ENCODE data around the gene PHF12.

The PHF12 gene

GRCh38 chr17:28885363-28885762 is 66.0 kb downstream of the PHF12 start:
- peaks cover 16% of the 10 kb centered on the region for H3K4me1 ChIP-seq (ENCODE audit: insufficient read depth, low read length, severe bottlenecking)
- no peaks in the 10 kb centered on the region for H3K9me3 ChIP-seq (ENCODE audit: low read length)
- H3K36me3 ChIP-seq (ENCODE audit: insufficient read depth, low read length): peaks cover 26% of the 10 kb centered on the region; the same call in 1 of the 2 replicates
- H3K9me2 ChIP-seq (ENCODE audit: low read depth, low read length): no peaks in the 10 kb centered on the region
- H3K79me2 ChIP-seq (ENCODE audit: insufficient read depth, low read length): no peaks in the 10 kb centered on the region
- H3K9ac ChIP-seq (ENCODE audit: low read length): no peak overlapping the region
- TF ChIP-seq CTCF (IDR thresholded peaks at IDR 0.05; ENCODE audit: low read length): no peak
- no peak for TF ChIP-seq EZH2 (IDR thresholded peaks at IDR 0.05; ENCODE audit: borderline replicate concordance, low read length)
- H3K27ac ChIP-seq (ENCODE audit: low read depth, low read length, poor library complexity, severe bottlenecking): no peak overlapping the region
- no peaks in the 10 kb centered on the region for H3K27me3 ChIP-seq (ENCODE audit: insufficient read depth, low read length)
- H2AFZ ChIP-seq (ENCODE audit: low read length): no peak overlapping the region
- H3K4me2 ChIP-seq (ENCODE audit: low read length): no peak overlapping the region
- H4K20me1 ChIP-seq (ENCODE audit: insufficient read depth, low read length): no peaks in the 10 kb centered on the region
- no peak overlapping the region for H3K4me3 ChIP-seq (ENCODE audit: low read depth, low read length, poor library complexity, severe bottlenecking)
- H3F3A ChIP-seq (ENCODE audit: insufficient read depth, low read length): no peaks in the 10 kb centered on the region

- Histone ChIP-seq H3K9ac (ENCODE audit: low read length) (no peak overlapping the region), H2AFZ (ENCODE audit: low read length) (no peak overlapping the region), H4K20me1 (ENCODE audit: insufficient read depth, low read length) (no peaks in the 10 kb centered on the region), H3K4me1 (ENCODE audit: insufficient read depth, low read length, severe bottlenecking) (peaks cover 13% of the 10 kb centered on the region), H3K27me3 (ENCODE audit: insufficient read depth, low read length) (no peaks in the 10 kb centered on the region), H3K36me3 (ENCODE audit: insufficient read depth, low read length) (peaks cover 37% of the 10 kb centered on the region; the same call in 1 of the 2 replicates), H3F3A (ENCODE audit: insufficient read depth, low read length) (no peaks in the 10 kb centered on the region), H3K79me2 (ENCODE audit: insufficient read depth, low read length) (no peaks in the 10 kb centered on the region), H3K9me2 (ENCODE audit: low read depth, low read length) (no peaks in the 10 kb centered on the region), H3K27ac (ENCODE audit: low read depth, low read length, poor library complexity, severe bottlenecking) (no peak overlapping the region), H3K4me2 (ENCODE audit: low read length) (no peak overlapping the region), H3K9me3 (ENCODE audit: low read length) (no peaks in the 10 kb centered on the region), H3K4me3 (ENCODE audit: low read depth, low read length, poor library complexity, severe bottlenecking) (no peak overlapping the region)
- TF ChIP-seq EZH2 (IDR thresholded peaks at IDR 0.05; ENCODE audit: borderline replicate concordance, low read length) (no peak), CTCF (IDR thresholded peaks at IDR 0.05; ENCODE audit: low read length) (no peak)
Measured at GRCh38 chr17:28883967-28884702, 67.2 kb downstream of the PHF12 start.

GRCh38 chr17:28882154-28882895 is 69.0 kb downstream of the PHF12 start:
- Histone ChIP-seq H3K27me3 (ENCODE audit: insufficient read depth, low read length) (no peaks in the 10 kb centered on the region), H3K4me3 (ENCODE audit: low read depth, low read length, poor library complexity, severe bottlenecking) (no peak overlapping the region), H3F3A (ENCODE audit: insufficient read depth, low read length) (no peaks in the 10 kb centered on the region), H3K79me2 (ENCODE audit: insufficient read depth, low read length) (no peaks in the 10 kb centered on the region), H3K27ac (ENCODE audit: low read depth, low read length, poor library complexity, severe bottlenecking) (no peak overlapping the region), H3K9ac (ENCODE audit: low read length) (no peak overlapping the region), H3K4me1 (ENCODE audit: insufficient read depth, low read length, severe bottlenecking) (no peaks in the 10 kb centered on the region), H3K36me3 (ENCODE audit: insufficient read depth, low read length) (peaks cover 49% of the 10 kb centered on the region; the same call in 1 of the 2 replicates), H3K9me2 (ENCODE audit: low read depth, low read length) (no peaks in the 10 kb centered on the region), H3K4me2 (ENCODE audit: low read length) (no peak overlapping the region), H3K9me3 (ENCODE audit: low read length) (no peaks in the 10 kb centered on the region), H4K20me1 (ENCODE audit: insufficient read depth, low read length) (no peaks in the 10 kb centered on the region), H2AFZ (ENCODE audit: low read length) (no peak overlapping the region)
- TF ChIP-seq EZH2 (IDR thresholded peaks at IDR 0.05; ENCODE audit: borderline replicate concordance, low read length): no peak
- TF ChIP-seq CTCF (IDR thresholded peaks at IDR 0.05; ENCODE audit: low read length): no peak
